Measurements from ENCODE around the gene TSSK2. TPM values are rescaled to one million over a fixed set of nuclear protein-coding genes. Genes with fewer than 3 reads are reported as not detected.

Gene TSSK2
- total RNA-seq, 2 experiments from 2014 or later, result not detected

DNA sequence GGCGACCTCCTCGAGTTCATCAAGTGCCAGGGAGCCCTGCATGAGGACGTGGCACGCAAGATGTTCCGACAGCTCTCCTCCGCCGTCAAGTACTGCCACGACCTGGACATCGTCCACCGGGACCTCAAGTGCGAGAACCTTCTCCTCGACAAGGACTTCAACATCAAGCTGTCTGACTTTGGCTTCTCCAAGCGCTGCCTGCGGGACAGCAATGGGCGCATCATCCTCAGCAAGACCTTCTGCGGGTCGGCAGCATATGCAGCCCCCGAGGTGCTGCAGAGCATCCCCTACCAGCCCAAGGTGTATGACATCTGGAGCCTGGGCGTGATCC lies 542 bp downstream of the TSSK2 start:
- Histone ChIP-seq H3K9me2 (ENCODE audit: insufficient read depth, low read length) (no peaks in the 10 kb centered on the region), H2AFZ (ENCODE audit: low read length) (no peak overlapping the region), H3K4me1 (ENCODE audit: insufficient read depth, low read length, poor library complexity, severe bottlenecking) (peaks cover 10% of the 10 kb centered on the region), H3K36me3 (ENCODE audit: insufficient read depth, low read length) (peaks cover 29% of the 10 kb centered on the region), H3K9me3 (ENCODE audit: low read length) (no peaks in the 10 kb centered on the region), H4K20me1 (ENCODE audit: insufficient read depth, low read length) (no peaks in the 10 kb centered on the region), H3K4me2 (ENCODE audit: low read length) (no peak overlapping the region), H3K4me3 (ENCODE audit: low read depth, low read length, poor library complexity, severe bottlenecking) (no peak overlapping the region), H3K79me2 (ENCODE audit: insufficient read depth, low read depth, low read length) (no peaks in the 10 kb centered on the region), H3K27ac (ENCODE audit: low read depth, low read length, poor library complexity, severe bottlenecking) (no peak overlapping the region)
- POLR2A ChIA-PET, result interaction anchor here (0.9 kb wide), 1 partner anchor 10 kb away, joined by 3 read pairs; no protein-coding TSS in a partner anchor
- intact Hi-C loops (cut with micrococcal nuclease; ENCODE audit: unreplicated experiment), result no loop called here
- no TSS peak for BruUV-seq (replicated peaks)
- CTCF ChIA-PET (ENCODE audit: unreplicated experiment), result no interaction called here
- TF ChIP-seq EZH2phosphoT487 (IDR thresholded peaks at IDR 0.05; ENCODE audit: borderline replicate concordance, low read depth, low read length), result no peak
- TF ChIP-seq, protein P1, sequence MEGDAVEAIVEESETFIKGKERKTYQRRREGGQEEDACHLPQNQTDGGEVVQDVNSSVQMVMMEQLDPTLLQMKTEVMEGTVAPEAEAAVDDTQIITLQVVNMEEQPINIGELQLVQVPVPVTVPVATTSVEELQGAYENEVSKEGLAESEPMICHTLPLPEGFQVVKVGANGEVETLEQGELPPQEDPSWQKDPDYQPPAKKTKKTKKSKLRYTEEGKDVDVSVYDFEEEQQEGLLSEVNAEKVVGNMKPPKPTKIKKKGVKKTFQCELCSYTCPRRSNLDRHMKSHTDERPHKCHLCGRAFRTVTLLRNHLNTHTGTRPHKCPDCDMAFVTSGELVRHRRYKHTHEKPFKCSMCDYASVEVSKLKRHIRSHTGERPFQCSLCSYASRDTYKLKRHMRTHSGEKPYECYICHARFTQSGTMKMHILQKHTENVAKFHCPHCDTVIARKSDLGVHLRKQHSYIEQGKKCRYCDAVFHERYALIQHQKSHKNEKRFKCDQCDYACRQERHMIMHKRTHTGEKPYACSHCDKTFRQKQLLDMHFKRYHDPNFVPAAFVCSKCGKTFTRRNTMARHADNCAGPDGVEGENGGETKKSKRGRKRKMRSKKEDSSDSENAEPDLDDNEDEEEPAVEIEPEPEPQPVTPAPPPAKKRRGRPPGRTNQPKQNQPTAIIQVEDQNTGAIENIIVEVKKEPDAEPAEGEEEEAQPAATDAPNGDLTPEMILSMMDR (conservative IDR thresholded peaks at IDR 0.05; ENCODE audit: low read length), result no peak
- DNase-seq (ENCODE audit: low spot score), result no peak

DNA sequence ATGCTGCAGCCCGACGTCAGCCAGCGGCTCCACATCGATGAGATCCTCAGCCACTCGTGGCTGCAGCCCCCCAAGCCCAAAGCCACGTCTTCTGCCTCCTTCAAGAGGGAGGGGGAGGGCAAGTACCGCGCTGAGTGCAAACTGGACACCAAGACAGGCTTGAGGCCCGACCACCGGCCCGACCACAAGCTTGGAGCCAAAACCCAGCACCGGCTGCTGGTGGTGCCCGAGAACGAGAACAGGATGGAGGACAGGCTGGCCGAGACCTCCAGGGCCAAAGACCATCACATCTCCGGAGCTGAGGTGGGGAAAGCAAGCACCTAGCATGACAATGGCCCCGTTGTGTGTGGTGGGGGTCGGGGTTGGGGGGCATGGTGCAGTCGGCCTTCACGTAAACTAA lies 1.0 kb downstream of the TSSK2 start:
- Histone ChIP-seq H3K79me2 (ENCODE audit: insufficient read depth, low read depth, low read length) (no peaks in the 10 kb centered on the region), H3K4me1 (ENCODE audit: insufficient read depth, low read length, poor library complexity, severe bottlenecking) (peaks cover 10% of the 10 kb centered on the region), H3K9me3 (ENCODE audit: low read length) (no peaks in the 10 kb centered on the region), H3K4me2 (ENCODE audit: low read length) (no peak overlapping the region), H4K20me1 (ENCODE audit: insufficient read depth, low read length) (no peaks in the 10 kb centered on the region), H3K36me3 (ENCODE audit: insufficient read depth, low read length) (peaks cover 34% of the 10 kb centered on the region), H3K27ac (ENCODE audit: low read depth, low read length, poor library complexity, severe bottlenecking) (no peak overlapping the region), H3K9me2 (ENCODE audit: insufficient read depth, low read length) (no peaks in the 10 kb centered on the region), H3K4me3 (ENCODE audit: low read depth, low read length, poor library complexity, severe bottlenecking) (no peak overlapping the region), H2AFZ (ENCODE audit: low read length) (no peak overlapping the region)
- no peak for TF ChIP-seq EZH2phosphoT487 (IDR thresholded peaks at IDR 0.05; ENCODE audit: borderline replicate concordance, low read depth, low read length)
- TF ChIP-seq, protein P1 (conservative IDR thresholded peaks at IDR 0.05; ENCODE audit: low read length), result no peak
- no peak for DNase-seq (ENCODE audit: low spot score)
- ChIA-PET CTCF (ENCODE audit: unreplicated experiment) (no interaction called here), POLR2A (interaction anchor here (0.9 kb wide), 1 partner anchor 9 kb away, joined by 3 read pairs; no protein-coding TSS in a partner anchor)
- intact Hi-C loops (cut with micrococcal nuclease; ENCODE audit: unreplicated experiment), result no loop called here
- no TSS peak for BruUV-seq (replicated peaks)

DNA sequence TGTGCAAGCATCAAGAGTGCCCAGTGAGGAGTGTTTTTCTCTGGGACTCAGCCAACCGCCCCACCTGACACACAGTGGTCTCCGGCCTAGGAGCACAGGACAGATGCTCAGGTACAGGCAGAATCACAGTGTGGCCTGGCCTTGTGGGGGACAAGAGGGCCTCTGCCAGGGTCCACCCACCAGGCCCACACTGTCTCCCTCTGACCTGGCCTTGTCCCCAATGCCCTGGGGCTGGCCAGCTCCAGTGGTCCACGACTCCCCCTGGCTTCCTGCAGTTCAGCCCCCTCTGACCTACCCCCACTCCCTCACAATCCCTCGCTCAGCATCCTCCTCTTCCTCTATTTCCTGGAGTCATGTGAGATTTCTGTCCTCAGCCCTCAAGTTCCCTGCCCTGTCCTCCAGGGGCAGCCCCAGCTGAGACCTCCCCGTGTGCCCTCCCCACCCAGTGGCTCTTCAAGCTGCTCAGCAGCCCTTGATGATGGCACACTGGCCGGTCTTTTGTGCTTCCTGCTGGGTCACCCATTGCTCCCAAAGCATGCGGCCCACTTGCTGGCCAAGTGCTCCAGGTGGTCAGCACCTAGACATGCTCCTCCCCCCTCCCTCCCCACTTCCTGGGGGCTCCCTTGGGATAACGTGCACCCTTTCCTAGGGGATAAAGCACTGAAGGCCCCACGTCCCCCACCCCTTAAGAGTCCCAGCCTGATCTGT lies 1.7 kb downstream of the TSSK2 start:
- intact Hi-C loops (cut with micrococcal nuclease; ENCODE audit: unreplicated experiment), result no loop called here
- Histone ChIP-seq H4K20me1 (ENCODE audit: insufficient read depth, low read length) (no peaks in the 10 kb centered on the region), H3K36me3 (ENCODE audit: insufficient read depth, low read length) (peaks cover 40% of the 10 kb centered on the region), H3K4me3 (ENCODE audit: low read depth, low read length, poor library complexity, severe bottlenecking) (no peak overlapping the region), H2AFZ (ENCODE audit: low read length) (no peak overlapping the region), H3K9me2 (ENCODE audit: insufficient read depth, low read length) (no peaks in the 10 kb centered on the region), H3K79me2 (ENCODE audit: insufficient read depth, low read depth, low read length) (no peaks in the 10 kb centered on the region), H3K4me1 (ENCODE audit: insufficient read depth, low read length, poor library complexity, severe bottlenecking) (peaks cover 10% of the 10 kb centered on the region), H3K27ac (ENCODE audit: low read depth, low read length, poor library complexity, severe bottlenecking) (no peak overlapping the region), H3K9me3 (ENCODE audit: low read length) (no peaks in the 10 kb centered on the region), H3K4me2 (ENCODE audit: low read length) (no peak overlapping the region)
- ChIA-PET CTCF (ENCODE audit: unreplicated experiment) (no interaction called here), POLR2A (interaction anchor here (0.9 kb wide), 1 partner anchor 34 kb away, joined by 3 read pairs; no protein-coding TSS in a partner anchor)
- no peak for DNase-seq (ENCODE audit: low spot score)
- no peak for TF ChIP-seq EZH2phosphoT487 (IDR thresholded peaks at IDR 0.05; ENCODE audit: borderline replicate concordance, low read depth, low read length)
- TF ChIP-seq, protein P1 (conservative IDR thresholded peaks at IDR 0.05; ENCODE audit: low read length), result no peak
- BruUV-seq (replicated peaks), result no TSS peak
